SK-N-SH (cell line): ENCODE results near the gene ZNF746. TPM values are rescaled to one million over a fixed set of nuclear protein-coding genes. Genes with fewer than 3 reads are reported as not detected.

Source experiments
- CTCF ChIA-PET: fragments of 300-600, 350-600 bp; formaldehyde crosslinking; extraction: SDS; loops from one replicate; lab custom pipeline; 2021; lab: Yijun Ruan, JAX
- POLR2A ChIA-PET: fragments of 350-600 bp; sonication (Branson Sonifier 250); formaldehyde crosslinking; extraction: SDS; loops from one replicate; lab custom pipeline; 2020; ENCODE audit warnings: antibody characterized with exemption, inconsistent platforms; lab: Yijun Ruan, JAX
- DNase-seq: peaks from one replicate; pipeline ENCODE4 v3.0.0; 2012
- H2AFZ ChIP-seq: fragments of 200-600 bp; sonication (generic); 2 replicates; pipeline ENCODE4 v1.8.1; 2016; ENCODE audit warnings: antibody characterized with exemption, mild to moderate bottlenecking, low read depth
- H3F3A ChIP-seq: fragments of 200-600 bp; sonication (generic); replicated peaks from 2 replicates; pipeline ENCODE3; 2016; ENCODE audit warnings: antibody characterized with exemption, mild to moderate bottlenecking; ENCODE audit not compliant: insufficient read depth
- H3K27ac ChIP-seq, 2 experiments: fragments of 200-500 bp in 1 of 2; fragments of 200-600 bp in 1 of 2; sonication (Bioruptor generic) in 1 of 2; sonication (generic), shearing (Covaris generic) in 1 of 2; 2 replicates each; pipeline versions ENCODE4 v1.5.1 to v1.6.1; 2014 to 2016; ENCODE audit warnings: low read depth in 2 of 2, inconsistent platforms in 1 of 2, low read length in 1 of 2, mild to moderate bottlenecking in 1 of 2, mixed read lengths in 1 of 2
- H3K27me3 ChIP-seq: fragments of 200-600 bp; sonication (generic), shearing (Covaris generic); 2 replicates; pipeline ENCODE4 v1.6.1; 2016; ENCODE audit warnings: mixed run types; ENCODE audit not compliant: insufficient read depth
- H3K36me3 ChIP-seq, 2 experiments: fragments of 200-500 bp in 1 of 2; fragments of 200-600 bp in 1 of 2; sonication (Bioruptor generic) in 1 of 2; sonication (generic) in 1 of 2; replicated peaks in 1 of 2; 2 replicates each; pipeline versions ENCODE3 to v1.5.1; 2014 to 2016; ENCODE audit warnings: low read length in 1 of 2, mild to moderate bottlenecking in 1 of 2; ENCODE audit not compliant: insufficient read depth in 2 of 2, control insufficient read depth in 1 of 2
- H3K4me1 ChIP-seq, 2 experiments: fragments of 200-500 bp in 1 of 2; fragments of 200-600 bp in 1 of 2; sonication (Bioruptor generic) in 1 of 2; sonication (generic), shearing (Covaris generic) in 1 of 2; 2 replicates each; pipeline versions ENCODE4 v1.5.1 to v1.6.1; 2014 to 2016; ENCODE audit warnings: low read depth in 1 of 2, low read length in 1 of 2, mixed run types in 1 of 2; ENCODE audit not compliant: insufficient read depth in 2 of 2, control insufficient read depth in 1 of 2
- H3K4me2 ChIP-seq: fragments of 200-600 bp; sonication (generic), shearing (Covaris generic); 2 replicates; pipeline ENCODE4 v1.6.1; 2017; ENCODE audit warnings: mixed run types
- H3K4me3 ChIP-seq, 2 experiments: fragments of 200-500 bp in 1 of 2; fragments of 200-600 bp in 1 of 2; sonication (Bioruptor generic) in 1 of 2; sonication (generic), shearing (Covaris generic) in 1 of 2; 2 replicates each; pipeline versions ENCODE4 v1.5.1 to v1.8.1; 2014 to 2016; ENCODE audit warnings: low read depth in 2 of 2, inconsistent platforms in 1 of 2, low read length in 1 of 2, mild to moderate bottlenecking in 1 of 2, mixed read lengths in 1 of 2, moderate library complexity in 1 of 2
- H3K79me2 ChIP-seq: fragments of 200-600 bp; sonication (generic); 2 replicates; pipeline ENCODE4 v1.8.1; 2017; ENCODE audit warnings: mild to moderate bottlenecking; ENCODE audit not compliant: insufficient read depth
- H3K9ac ChIP-seq: fragments of 200-600 bp; sonication (generic); 2 replicates; pipeline ENCODE4 v1.6.1; 2017; ENCODE audit warnings: mixed run types
- H3K9me2 ChIP-seq: fragments of 200-600 bp; sonication (generic); 2 replicates; pipeline ENCODE4 v1.6.1; 2017; ENCODE audit warnings: mixed run types
- H3K9me3 ChIP-seq: fragments of 200-600 bp; sonication (generic); 2 replicates; pipeline ENCODE4 v1.6.1; 2017; ENCODE audit warnings: mixed run types, mild to moderate bottlenecking, moderate library complexity
- H4K20me1 ChIP-seq: fragments of 200-600 bp; sonication (generic); 2 replicates; pipeline ENCODE4 v1.6.1; 2017; ENCODE audit warnings: mild to moderate bottlenecking, mixed run types; ENCODE audit not compliant: insufficient read depth
- FOXJ3 ChIP-seq: sonication (generic); formaldehyde crosslinking; IDR thresholded peaks from 2 replicates; pipeline ENCODE4 v1.5.1; 2020; ENCODE audit warnings: mild to moderate bottlenecking, missing genetic modification reagents
- JUND ChIP-seq: IDR thresholded peaks from 2 replicates; pipeline ENCODE4 v1.4.0; 2012
- MEF2A ChIP-seq: IDR thresholded peaks from 2 replicates; pipeline ENCODE4 v1.4.0; 2012; ENCODE audit warnings: low read depth, borderline replicate concordance
- NRF1 ChIP-seq: IDR thresholded peaks from 2 replicates; pipeline ENCODE4 v1.6.1; 2012; ENCODE audit warnings: low read depth, mild to moderate bottlenecking, low read length
- PBX3 ChIP-seq: IDR thresholded peaks from 2 replicates; pipeline ENCODE4; 2012
- POLR2AphosphoS5 ChIP-seq: IDR thresholded peaks from 2 replicates; pipeline ENCODE4 v1.6.1; 2012; ENCODE audit warnings: low read depth, low read length
- RCOR1 ChIP-seq: fragments of 150-350 bp; IDR thresholded peaks from 2 replicates; pipeline ENCODE4 v1.6.1; 2017; ENCODE audit warnings: antibody characterized with exemption, low read length
- SMC3 ChIP-seq: IDR thresholded peaks from 2 replicates; pipeline ENCODE4 v1.6.1; 2012; ENCODE audit warnings: low read depth, low read length, improper control_type of control experiment
- TAF1 ChIP-seq: IDR thresholded peaks from 2 replicates; pipeline ENCODE4 v1.6.1; 2012; ENCODE audit warnings: low read depth, mild to moderate bottlenecking, low read length, moderate library complexity, borderline replicate concordance
- USF2 ChIP-seq: fragments of 150-350 bp; IDR thresholded peaks from 2 replicates; pipeline ENCODE4 v1.6.1; 2017; ENCODE audit warnings: antibody characterized with exemption, low read length, low read depth, borderline replicate concordance
- YY1 ChIP-seq: IDR thresholded peaks from 2 replicates; pipeline ENCODE4 v1.4.0; 2012; ENCODE audit warnings: low read depth, mild to moderate bottlenecking
- WGBS: methylation state at CpG from one replicate; pipeline ENCODE4 v1.1.6; 2017; ENCODE audit warnings: low lambda C conversion rate; 5-methylcytosine and 5-hydroxymethylcytosine counted together
- polyA plus RNA-seq, 3 experiments: library from polyadenylated mRNA; depleted of rRNA; stranded (reverse); fragments of >200 nt; gene quantifications; 2 replicates each; pipeline ENCODE4 v1.2.3, GENCODE V29; 2012
- TF ChIP-seq, protein P1 (sequence below): fragments of 150-350 bp; IDR thresholded peaks from 2 replicates; pipeline ENCODE4 v1.6.1; 2016; ENCODE audit warnings: mild to moderate bottlenecking, low read depth, low read length

ZNF746 gene
- polyA plus RNA-seq, 1 of the 3 experiments (the other 2 are of a cell fraction): 11.1 TPM

DNA sequence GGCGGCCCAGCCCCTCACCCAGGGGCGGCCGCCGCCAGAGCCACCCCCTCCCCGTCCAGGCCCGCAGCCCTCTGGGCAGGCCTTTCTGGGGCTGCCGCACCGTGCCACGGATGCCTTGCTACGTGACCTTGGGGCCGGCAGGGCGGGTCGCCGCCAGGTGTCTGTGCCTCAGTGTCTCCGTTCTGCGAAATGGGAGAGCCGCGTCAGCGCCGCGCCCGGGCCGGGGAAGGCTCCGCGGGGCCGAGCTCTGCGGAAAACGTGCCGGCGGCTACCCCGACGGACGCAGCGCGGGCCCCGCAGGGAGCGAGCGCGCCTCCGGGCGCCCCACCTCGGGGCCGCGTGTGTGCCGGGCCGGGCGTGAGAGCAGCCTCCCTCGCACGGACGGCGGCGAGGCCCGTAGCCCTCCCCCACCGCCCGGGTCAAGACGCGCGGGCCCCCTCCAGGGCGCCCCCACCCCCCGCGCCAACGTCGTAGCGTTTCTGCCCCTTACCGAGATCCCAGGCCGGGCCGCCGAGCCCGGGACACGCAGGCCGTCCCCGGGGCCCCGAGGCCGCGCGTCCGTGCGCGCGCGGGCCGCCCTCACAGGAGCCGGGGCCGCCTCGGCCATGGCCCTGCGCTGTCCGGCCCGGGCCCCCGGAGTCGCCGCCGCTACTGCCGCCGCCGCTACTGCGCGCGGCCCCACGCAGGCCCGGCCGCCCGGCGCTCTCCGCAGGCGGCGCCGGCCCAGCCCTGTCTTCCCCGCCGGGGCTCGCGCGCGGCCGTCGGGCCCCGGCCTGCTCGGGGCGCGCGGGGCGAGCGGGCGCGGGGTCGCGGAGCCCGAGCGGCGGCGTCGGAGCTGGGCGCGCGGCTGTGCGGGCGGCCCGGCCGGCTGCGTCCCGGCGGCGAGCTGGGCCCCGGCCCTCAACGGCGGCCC, 37.8 kb downstream of the ZNF746 start:
- no peaks in the 10 kb centered on the region for H3F3A ChIP-seq
- ChIA-PET CTCF (interaction anchor here (0.6 to 3.5 kb wide), 22 partner anchors 14 to 282 kb away, joined by 3 to 16 read pairs (median 4); no protein-coding TSS in a partner anchor), POLR2A (interaction anchor here (0.6 to 1.5 kb wide), 4 partner anchors 36 to 333 kb away, joined by 3 to 4 read pairs (median 4); partner anchors contain the start of genes ZNF282 and ZNF783)
- peak overlapping the region; percentile 71 to 89 for H3K4me3 ChIP-seq
- H3K4me2 ChIP-seq: peak overlapping the region; percentile 72
- no peak overlapping the region for H2AFZ ChIP-seq
- H3K9me2 ChIP-seq: no peaks in the 10 kb centered on the region
- H3K4me1 ChIP-seq: peaks cover 0 to 12% of the 10 kb centered on the region in 2 experiments; a peak in 1 of 4 replicates
- peaks cover 53% of the 10 kb centered on the region for H3K79me2 ChIP-seq
- DNase-seq: peak; percentile 91
- 11% methylated on average over 20 of the region's 145 CpGs for WGBS
- no peak overlapping the region for H3K27ac ChIP-seq
- TF ChIP-seq NRF1: no peak
- H4K20me1 ChIP-seq: 0 out of 2 replicates have a peak, but pooled peaks cover 12% of the 10 kb centered on the region
- H3K9me3 ChIP-seq: no peaks in the 10 kb centered on the region
- H3K36me3 ChIP-seq: peaks cover 9 to 24% of the 10 kb centered on the region in 2 experiments
- peak overlapping the region; percentile 54; the same call in 1 of the 2 replicates for H3K9ac ChIP-seq
- no peaks in the 10 kb centered on the region for H3K27me3 ChIP-seq

DNA sequence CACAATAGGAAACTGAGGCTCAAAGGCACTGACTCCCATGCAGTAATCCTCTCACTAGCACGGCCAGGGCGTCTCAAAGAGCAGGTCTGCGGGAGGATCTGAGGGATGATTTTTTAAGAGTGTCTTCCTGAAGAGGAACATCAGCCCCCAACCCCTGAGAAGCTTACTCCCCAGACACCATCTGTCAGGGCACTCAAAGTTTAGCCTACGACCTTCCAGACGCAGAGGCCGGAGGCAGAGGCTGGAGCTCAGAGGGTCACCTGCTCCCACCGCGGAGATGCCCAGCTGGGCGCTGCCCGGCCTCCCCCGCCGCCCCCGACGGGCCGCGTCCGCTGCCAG, 38.4 kb downstream of the ZNF746 start:
- H3K4me3 ChIP-seq: peak overlapping the region; percentile 66 to 89
- no peak overlapping the region for H2AFZ ChIP-seq
- H3K4me2 ChIP-seq: peak overlapping the region; percentile 72
- 0 out of 2 replicates have a peak, but pooled peaks cover 12% of the 10 kb centered on the region for H4K20me1 ChIP-seq
- H3K79me2 ChIP-seq: peaks cover 53% of the 10 kb centered on the region
- H3K9ac ChIP-seq: peak overlapping the region; percentile 54; the same call in 1 of the 2 replicates
- no peaks in the 10 kb centered on the region for H3F3A ChIP-seq
- no peak for TF ChIP-seq USF2
- TF ChIP-seq MEF2A: no peak
- TF ChIP-seq RCOR1: no peak
- TF ChIP-seq POLR2AphosphoS5: no peak
- TF ChIP-seq JUND: no peak
- no peak for TF ChIP-seq SMC3
- TF ChIP-seq, protein P1, sequence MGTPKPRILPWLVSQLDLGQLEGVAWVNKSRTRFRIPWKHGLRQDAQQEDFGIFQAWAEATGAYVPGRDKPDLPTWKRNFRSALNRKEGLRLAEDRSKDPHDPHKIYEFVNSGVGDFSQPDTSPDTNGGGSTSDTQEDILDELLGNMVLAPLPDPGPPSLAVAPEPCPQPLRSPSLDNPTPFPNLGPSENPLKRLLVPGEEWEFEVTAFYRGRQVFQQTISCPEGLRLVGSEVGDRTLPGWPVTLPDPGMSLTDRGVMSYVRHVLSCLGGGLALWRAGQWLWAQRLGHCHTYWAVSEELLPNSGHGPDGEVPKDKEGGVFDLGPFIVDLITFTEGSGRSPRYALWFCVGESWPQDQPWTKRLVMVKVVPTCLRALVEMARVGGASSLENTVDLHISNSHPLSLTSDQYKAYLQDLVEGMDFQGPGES: no peak
- TF ChIP-seq TAF1: no peak
- no peak for TF ChIP-seq FOXJ3
- TF ChIP-seq PBX3: no peak
- TF ChIP-seq YY1: no peak
- TF ChIP-seq NRF1: no peak
- no peak for DNase-seq
- H3K36me3 ChIP-seq: peaks cover 11 to 31% of the 10 kb centered on the region in 2 experiments
- no peaks in the 10 kb centered on the region for H3K9me3 ChIP-seq
- CTCF ChIA-PET: interaction anchor here (0.7 to 3.5 kb wide), 7 partner anchors 23 to 283 kb away, joined by 3 to 15 read pairs (median 3); no protein-coding TSS in a partner anchor
- H3K27ac ChIP-seq: no peak overlapping the region
- H3K4me1 ChIP-seq: peaks cover 0 to 12% of the 10 kb centered on the region in 2 experiments; a peak in 1 of 4 replicates
- POLR2A ChIA-PET: no interaction called here
- no peaks in the 10 kb centered on the region for H3K9me2 ChIP-seq
- WGBS: 66% methylated on average over 17 of the region's 17 CpGs
- H3K27me3 ChIP-seq: no peaks in the 10 kb centered on the region
